Measurements from ENCODE around the gene TCF3.

Gene TCF3

GRCh38 chr19:1612114-1613086 lies 40.0 kb downstream of the TCF3 start:
- Histone ChIP-seq H3K4me1 (ENCODE audit: insufficient read depth, low read length, poor library complexity, severe bottlenecking) (no peaks in the 10 kb centered on the region), H3K4me3 (ENCODE audit: low read length, poor library complexity, severe bottlenecking) (no peak overlapping the region), H3K79me2 (ENCODE audit: insufficient read depth, low read length) (no peaks in the 10 kb centered on the region), H3K4me2 (ENCODE audit: low read depth, low read length, poor library complexity, severe bottlenecking) (no peak overlapping the region), H3K9me2 (replicated peaks; ENCODE audit: low read depth, low read length) (no peaks in the 10 kb centered on the region), H2AFZ (ENCODE audit: low read length) (no peak overlapping the region), H3K36me3 (ENCODE audit: insufficient read depth, low read length) (peaks cover 75% of the 10 kb centered on the region; the same call in 1 of the 2 replicates), H3K9ac (ENCODE audit: low read depth, low read length, poor library complexity, severe bottlenecking) (no peak overlapping the region), H3K9me3 (ENCODE audit: insufficient read depth, low read depth, low read length) (no peaks in the 10 kb centered on the region), H4K20me1 (ENCODE audit: insufficient read depth, low read length, poor library complexity, severe bottlenecking) (peaks cover 8% of the 10 kb centered on the region), H3K27me3 (ENCODE audit: insufficient read depth, low read length, poor library complexity, severe bottlenecking) (no peaks in the 10 kb centered on the region), H3F3A (ENCODE audit: low read depth) (no peaks in the 10 kb centered on the region; the same call in 1 of the 2 replicates)
- TF ChIP-seq CTCF (conservative IDR thresholded peaks at IDR 0.05; ENCODE audit: low read length) = no peak
- TF ChIP-seq EZH2phosphoT487 (IDR thresholded peaks at IDR 0.05; ENCODE audit: borderline replicate concordance) = no peak

- TF ChIP-seq EZH2phosphoT487 (IDR thresholded peaks at IDR 0.05; ENCODE audit: borderline replicate concordance) (no peak), CTCF (conservative IDR thresholded peaks at IDR 0.05; ENCODE audit: low read length) (no peak)
- H4K20me1 ChIP-seq (ENCODE audit: insufficient read depth, low read length, poor library complexity, severe bottlenecking) = peaks cover 6% of the 10 kb centered on the region
- H3K4me2 ChIP-seq (ENCODE audit: low read depth, low read length, poor library complexity, severe bottlenecking) = no peak overlapping the region
These were observed 41.1 kb downstream of the TCF3 start for GRCh38 chr19:1611353-1611752.

GRCh38 chr19:1610579-1610978 lies 41.8 kb downstream of the TCF3 start:
- peaks cover 6% of the 10 kb centered on the region for H4K20me1 ChIP-seq (ENCODE audit: insufficient read depth, low read length, poor library complexity, severe bottlenecking)
- H3K9me2 ChIP-seq (replicated peaks; ENCODE audit: low read depth, low read length) = no peaks in the 10 kb centered on the region
- no peaks in the 10 kb centered on the region for H3K79me2 ChIP-seq (ENCODE audit: insufficient read depth, low read length)
- no peak for TF ChIP-seq CTCF (conservative IDR thresholded peaks at IDR 0.05; ENCODE audit: low read length)
- no peak for TF ChIP-seq EZH2phosphoT487 (IDR thresholded peaks at IDR 0.05; ENCODE audit: borderline replicate concordance)
- H3K4me3 ChIP-seq (ENCODE audit: low read length, poor library complexity, severe bottlenecking) = no peak overlapping the region
- no peaks in the 10 kb centered on the region for H3K9me3 ChIP-seq (ENCODE audit: insufficient read depth, low read depth, low read length)
- H3K4me1 ChIP-seq (ENCODE audit: insufficient read depth, low read length, poor library complexity, severe bottlenecking) = peaks cover 5% of the 10 kb centered on the region
- H3K27me3 ChIP-seq (ENCODE audit: insufficient read depth, low read length, poor library complexity, severe bottlenecking) = no peaks in the 10 kb centered on the region
- H3K36me3 ChIP-seq (ENCODE audit: insufficient read depth, low read length) = peaks cover 59% of the 10 kb centered on the region; the same call in 1 of the 2 replicates
- no peak overlapping the region for H2AFZ ChIP-seq (ENCODE audit: low read length)
- H3K4me2 ChIP-seq (ENCODE audit: low read depth, low read length, poor library complexity, severe bottlenecking) = no peak overlapping the region
- no peak overlapping the region for H3K9ac ChIP-seq (ENCODE audit: low read depth, low read length, poor library complexity, severe bottlenecking)
- H3F3A ChIP-seq (ENCODE audit: low read depth) = peaks cover 6% of the 10 kb centered on the region; the same call in 1 of the 2 replicates

More at GRCh38 chr19:1611353-1611752, 41.1 kb downstream of the TCF3 start:
- Histone ChIP-seq H3K9me3 (ENCODE audit: insufficient read depth, low read depth, low read length) (no peaks in the 10 kb centered on the region), H3K79me2 (ENCODE audit: insufficient read depth, low read length) (no peaks in the 10 kb centered on the region), H3K4me1 (ENCODE audit: insufficient read depth, low read length, poor library complexity, severe bottlenecking) (peaks cover under 1% of the 10 kb centered on the region), H3K27me3 (ENCODE audit: insufficient read depth, low read length, poor library complexity, severe bottlenecking) (no peaks in the 10 kb centered on the region), H3K36me3 (ENCODE audit: insufficient read depth, low read length) (peaks cover 65% of the 10 kb centered on the region; the same call in 1 of the 2 replicates), H3F3A (ENCODE audit: low read depth) (no peaks in the 10 kb centered on the region; the same call in 1 of the 2 replicates), H3K4me3 (ENCODE audit: low read length, poor library complexity, severe bottlenecking) (no peak overlapping the region), H2AFZ (ENCODE audit: low read length) (no peak overlapping the region), H3K9ac (ENCODE audit: low read depth, low read length, poor library complexity, severe bottlenecking) (no peak overlapping the region), H3K9me2 (replicated peaks; ENCODE audit: low read depth, low read length) (no peaks in the 10 kb centered on the region)
